OCI-M1 (cell line): Measurements from ENCODE around the gene KCNAB1.
A peak's percentile ranks its signal among the peaks of the same experiment; 100 is the strongest.
"Not testable (repeated sequence)": the region's sequence is repeated elsewhere in the genome, so short reads cannot be mapped to it uniquely, and the experiment has no call there.

Source experiments
- DNase-seq: peaks from one replicate; lab custom pipeline; 2025; lab: John Stamatoyannopoulos, UW

Gene KCNAB1

DNA sequence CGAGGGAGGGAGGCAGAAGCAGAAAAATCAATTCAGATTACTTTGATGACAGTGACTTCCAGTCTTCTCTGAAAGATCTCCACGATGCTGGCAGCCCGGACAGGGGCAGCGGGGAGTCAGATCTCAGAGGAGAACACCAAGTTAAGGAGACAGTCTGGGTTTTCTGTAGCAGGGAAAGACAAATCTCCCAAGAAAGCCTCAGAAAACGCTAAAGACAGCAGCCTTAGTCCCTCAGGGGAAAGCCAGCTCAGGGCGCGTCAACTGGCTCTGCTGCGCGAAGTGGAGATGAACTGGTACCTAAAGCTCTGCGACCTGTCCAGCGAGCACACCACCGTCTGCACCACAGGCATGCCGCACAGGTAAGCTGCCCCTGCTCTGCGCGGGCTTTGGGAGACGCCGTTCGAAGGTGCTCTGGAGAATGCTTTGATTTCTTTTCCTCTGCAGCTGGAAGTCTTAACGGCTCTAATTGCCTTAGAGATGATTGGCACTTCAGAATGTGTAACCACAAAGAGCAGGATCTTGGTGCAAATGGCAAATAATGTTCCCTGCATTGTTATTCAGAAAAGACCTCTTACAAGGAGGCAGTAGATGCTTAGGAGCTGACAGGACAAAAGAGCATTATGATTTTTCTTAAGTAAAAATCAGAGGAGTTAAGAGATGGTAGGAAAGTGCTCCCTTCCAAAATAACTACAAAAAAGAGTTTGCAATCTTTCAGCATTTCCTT lies at the start of gene KCNAB1:
KCNAB1 (plus strand) TSS at position 51 of the 724 bp plus-strand sequence.
- no peak for DNase-seq

GRCh38 chr3:156071031-156071430 lies 49.3 kb upstream of the KCNAB1 start:
- no peak for DNase-seq

- DNase-seq = not testable (repeated sequence)
Observed at GRCh38 chr3:156072950-156073657, 47.3 kb upstream of the KCNAB1 start.

DNA sequence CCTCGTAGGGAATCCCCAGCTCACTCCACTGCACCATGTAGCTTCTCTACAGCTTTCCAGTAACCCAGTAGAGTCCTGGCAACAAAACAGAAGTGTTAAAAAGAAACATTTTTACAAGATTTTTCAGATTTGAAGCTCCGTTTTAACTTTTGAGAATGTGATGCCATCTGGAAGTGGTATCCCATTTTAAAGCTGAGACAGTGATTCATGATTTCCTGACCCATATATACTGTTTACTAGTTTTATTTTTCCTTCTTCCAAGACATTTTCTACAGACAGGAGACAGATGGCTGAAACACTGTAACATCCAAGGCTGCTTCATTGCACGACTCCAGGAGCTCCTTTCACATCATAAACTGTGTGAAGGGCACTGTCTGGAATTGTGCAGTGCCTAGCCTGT lies 30.3 kb upstream of the KCNAB1 start:
- DNase-seq = no peak

- no peak for DNase-seq
Observed at GRCh38 chr3:156093964-156094363, 26.4 kb upstream of the KCNAB1 start.

GRCh38 chr3:156094391-156094790 lies 26.0 kb upstream of the KCNAB1 start:
- no peak for DNase-seq

DNA sequence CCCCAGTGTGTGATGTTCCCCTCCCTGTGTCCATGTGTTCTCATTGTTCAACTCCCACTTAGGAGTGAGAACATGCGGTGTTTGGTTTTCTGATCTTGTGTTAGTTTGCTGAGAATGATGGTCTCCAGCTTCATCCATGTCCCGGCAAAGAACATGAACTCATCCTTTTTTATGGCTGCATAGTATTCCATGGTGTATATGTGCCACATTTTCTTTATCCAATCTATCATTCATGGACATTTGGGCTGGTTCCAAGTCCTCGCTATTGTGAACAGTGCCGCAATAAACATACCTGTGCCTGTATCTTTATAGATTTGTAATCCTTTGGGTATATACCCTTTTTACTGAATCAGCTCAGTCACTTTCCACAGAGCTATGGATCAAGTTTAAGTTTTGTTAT lies 24.7 kb upstream of the KCNAB1 start:
- not testable (repeated sequence) for DNase-seq

GRCh38 chr3:156098437-156099035 lies 21.8 kb upstream of the KCNAB1 start:
- DNase-seq = no peak

DNA sequence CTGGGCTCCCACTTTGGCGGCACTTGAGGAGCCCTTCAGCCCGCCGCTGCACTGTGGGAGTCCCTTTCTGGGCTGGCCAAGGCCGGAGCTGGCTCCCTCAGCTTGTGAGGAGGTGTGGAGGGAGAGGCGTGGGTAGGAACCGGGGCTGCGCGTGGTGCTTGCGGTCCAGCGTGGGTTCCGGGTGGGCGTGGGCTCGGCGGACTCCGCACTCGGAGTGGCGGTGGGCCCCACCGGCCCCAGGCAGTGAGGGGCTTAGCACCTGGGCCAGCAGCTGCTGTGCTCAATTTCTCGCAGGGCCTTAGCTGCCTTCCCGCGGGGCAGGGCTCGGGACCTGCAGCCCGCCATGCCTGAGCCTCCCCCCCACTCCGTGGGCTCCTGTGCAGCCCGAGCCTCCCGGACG lies 21.0 kb upstream of the KCNAB1 start:
- DNase-seq = not testable (repeated sequence)

DNA sequence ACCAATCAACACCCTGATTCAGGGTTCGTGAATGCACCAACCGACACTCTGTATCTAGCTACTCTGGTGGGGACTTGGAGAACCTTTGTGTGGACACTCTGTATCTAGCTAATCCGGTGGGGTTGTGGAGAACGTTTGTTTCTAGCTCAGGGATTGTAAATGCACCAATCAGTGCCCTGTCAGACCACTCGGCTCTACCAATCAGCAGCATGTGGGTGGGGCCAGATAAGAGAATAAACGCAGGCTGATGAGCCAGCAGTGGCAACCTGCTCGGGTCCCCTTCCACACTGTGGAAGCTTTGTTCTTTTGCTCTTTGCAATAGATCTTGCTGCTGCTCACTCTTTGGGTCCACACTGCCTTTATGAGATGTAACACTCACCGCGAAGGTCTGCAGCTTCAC lies 20.4 kb upstream of the KCNAB1 start:
- DNase-seq = not testable (repeated sequence)

GRCh38 chr3:156102267-156102931 lies 18.0 kb upstream of the KCNAB1 start:
- no peak for DNase-seq

- no peak for DNase-seq
Observed at GRCh38 chr3:156106721-156107373, 13.5 kb upstream of the KCNAB1 start.

DNA sequence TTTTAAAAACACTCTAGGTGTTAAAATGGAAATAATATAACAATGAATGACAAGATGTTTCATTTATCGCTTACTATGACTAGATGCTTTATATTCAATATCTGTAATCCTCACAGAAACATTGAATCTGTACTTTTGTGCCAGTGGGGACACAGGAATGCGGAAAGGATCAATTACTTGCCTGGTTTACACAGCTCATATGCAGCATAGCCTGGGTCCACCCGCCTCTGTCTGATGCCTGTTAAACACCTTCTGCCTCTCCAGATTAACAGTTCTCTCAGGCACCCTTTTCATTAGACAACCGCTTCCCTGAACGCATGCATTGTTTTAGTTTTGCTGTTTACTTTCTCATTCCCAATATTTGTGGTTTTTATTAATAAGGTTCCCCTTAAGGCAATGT lies 12.9 kb upstream of the KCNAB1 start:
- DNase-seq = no peak

GRCh38 chr3:156108616-156109015 lies 11.8 kb upstream of the KCNAB1 start:
- DNase-seq = no peak

DNA sequence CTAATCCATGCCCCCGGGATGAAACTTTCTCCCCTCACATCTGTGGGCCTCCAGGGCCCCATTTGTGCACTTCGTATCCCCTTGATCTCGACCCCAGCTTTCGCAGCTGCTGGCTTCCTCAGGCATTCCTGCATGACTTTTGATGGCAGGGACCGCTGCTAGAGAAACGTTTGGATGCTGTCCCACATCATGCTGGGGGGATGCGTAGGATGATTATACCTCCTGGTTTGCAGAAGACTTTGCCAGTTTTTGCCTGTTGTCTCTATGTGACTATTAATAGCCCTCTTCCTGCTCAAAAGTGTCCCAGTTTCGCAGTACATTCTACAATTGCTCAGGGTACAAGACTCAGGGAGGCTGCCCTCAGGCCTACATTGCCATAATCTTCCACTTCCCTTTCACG lies 10.4 kb upstream of the KCNAB1 start:
- DNase-seq = no peak

GRCh38 chr3:156126467-156126866 lies 6.1 kb downstream of the KCNAB1 start:
- no peak for DNase-seq

- DNase-seq = no peak
Observed at GRCh38 chr3:156131241-156131640, 10.9 kb downstream of the KCNAB1 start.

- DNase-seq = no peak
Observed at GRCh38 chr3:156131799-156132198, 11.4 kb downstream of the KCNAB1 start.

DNA sequence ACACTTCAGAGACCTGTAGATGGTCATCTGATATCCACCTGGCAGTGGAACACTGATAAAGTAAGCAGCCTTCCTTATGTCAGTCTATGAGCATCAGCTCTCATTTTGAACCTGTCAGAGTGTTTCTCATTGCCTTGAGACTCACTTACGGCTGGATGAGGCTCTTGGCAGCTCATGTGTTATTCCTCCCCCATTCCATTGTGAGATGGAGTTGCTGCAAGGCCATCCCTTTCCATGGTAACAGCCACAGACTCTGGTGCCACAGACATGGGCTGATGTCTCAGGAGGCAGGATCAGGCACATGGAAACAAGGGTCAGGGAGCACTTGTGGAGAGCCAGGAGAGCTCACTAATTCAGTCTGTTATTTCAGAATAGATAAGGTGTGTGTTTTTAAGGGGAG lies 11.9 kb downstream of the KCNAB1 start:
- no peak for DNase-seq

GRCh38 chr3:156133076-156133475 lies 12.7 kb downstream of the KCNAB1 start:
- DNase-seq = no peak

DNA sequence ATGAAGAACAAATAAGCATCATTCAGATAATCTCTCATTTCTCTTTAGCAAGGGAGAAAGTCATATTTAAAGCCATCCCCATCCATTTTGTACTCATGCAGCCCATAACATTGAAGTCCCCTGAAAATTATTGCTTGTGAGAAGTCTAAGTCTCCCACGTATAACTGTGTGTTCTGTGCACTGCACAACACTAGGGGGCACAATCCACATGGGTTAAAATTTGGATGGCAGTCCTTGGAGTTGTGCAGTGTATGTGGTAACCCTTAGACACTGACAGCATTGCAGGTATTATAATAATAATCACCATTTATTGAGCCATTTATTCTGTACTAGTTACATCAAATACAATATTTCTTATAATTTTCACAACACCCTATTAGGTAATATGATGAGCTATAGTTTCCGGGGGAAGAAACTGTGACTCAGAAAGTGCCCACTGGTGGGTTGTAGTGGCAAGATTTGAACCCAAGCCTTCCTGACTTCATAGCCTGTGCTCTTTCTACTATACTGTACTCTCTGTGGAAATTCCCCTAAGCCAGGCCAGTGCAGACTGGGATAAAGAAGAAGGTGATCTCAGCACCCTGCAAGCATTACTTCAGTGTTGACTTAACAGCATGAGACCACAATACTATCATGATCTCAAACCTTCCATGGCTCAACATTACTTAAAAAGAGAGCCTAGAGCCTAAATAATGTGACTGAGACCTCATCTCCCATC lies 15.7 kb downstream of the KCNAB1 start:
- DNase-seq = peak; percentile 3
